Suprapubic skin (tissue), 4 donors: Measurements from ENCODE around the gene SPINT2. TPM values are rescaled to one million over a fixed set of nuclear protein-coding genes. Genes with fewer than 3 reads are reported as not detected.

Experiments used
- DNase-seq, 2 donors: peaks; one replicate each; pipeline ENCODE4 v3.0.0-alpha.2; 2019; ENCODE audit warnings: low spot score in 2 of 2
- H3K27ac ChIP-seq: fragments of 200-600 bp; sonication (generic); one replicate; pipeline ENCODE4 v1.5.1; 2019
- H3K27me3 ChIP-seq: fragments of 200-600 bp; sonication (generic); one replicate; pipeline ENCODE4 v1.5.1; 2019
- H3K36me3 ChIP-seq: fragments of 200-600 bp; sonication (generic); one replicate; pipeline ENCODE4 v1.5.1; 2019
- H3K4me1 ChIP-seq: fragments of 200-600 bp; sonication (generic); one replicate; pipeline ENCODE4 v1.5.1; 2019
- H3K4me3 ChIP-seq: fragments of 200-600 bp; sonication (generic); one replicate; pipeline ENCODE4 v1.5.1; 2019; ENCODE audit warnings: mild to moderate bottlenecking
- H3K9me3 ChIP-seq: fragments of 200-600 bp; sonication (generic); one replicate; pipeline ENCODE4 v1.5.1; 2019
- CTCF ChIP-seq, 2 donors: fragments of 200-600 bp in 1 of 2; fragments of 450-650 bp in 1 of 2; sonication (generic) in 1 of 2; IDR thresholded peaks; one replicate each; pipeline ENCODE4 v1.5.1; 2016 to 2019; ENCODE audit warnings: antibody characterized with exemption in 2 of 2, mild to moderate bottlenecking in 1 of 2, moderate library complexity in 1 of 2
- EP300 ChIP-seq: sonication (generic); formaldehyde crosslinking; IDR thresholded peaks from one replicate; pipeline ENCODE4 v1.6.1; 2017; ENCODE audit warnings: antibody characterized with exemption
- POLR2A ChIP-seq, 2 donors: fragments of 450-650 bp; IDR thresholded peaks; one replicate each; pipeline ENCODE4 v1.6.1; 2017; ENCODE audit warnings: antibody characterized with exemption in 2 of 2, mild to moderate bottlenecking in 2 of 2, moderate library complexity in 2 of 2
- POLR2AphosphoS5 ChIP-seq, 3 donors: sonication (generic); formaldehyde crosslinking; IDR thresholded peaks; one replicate each; pipeline ENCODE4 v1.6.1; 2017; ENCODE audit warnings: antibody characterized with exemption in 3 of 3
- WGBS: methylation state at CpG from one replicate; pipeline ENCODE4 v1.1.5; 2018; 5-methylcytosine and 5-hydroxymethylcytosine counted together
- total RNA-seq, 4 donors: library from RNA; depleted of rRNA; stranded (reverse); fragments of >200 nt; gene quantifications; one replicate each; pipeline ENCODE4 v1.1.0, GENCODE V29; 2016

Gene SPINT2
- total RNA-seq, 4 donors from 2014 or later, result 359 to 639 (median 494) TPM

DNA sequence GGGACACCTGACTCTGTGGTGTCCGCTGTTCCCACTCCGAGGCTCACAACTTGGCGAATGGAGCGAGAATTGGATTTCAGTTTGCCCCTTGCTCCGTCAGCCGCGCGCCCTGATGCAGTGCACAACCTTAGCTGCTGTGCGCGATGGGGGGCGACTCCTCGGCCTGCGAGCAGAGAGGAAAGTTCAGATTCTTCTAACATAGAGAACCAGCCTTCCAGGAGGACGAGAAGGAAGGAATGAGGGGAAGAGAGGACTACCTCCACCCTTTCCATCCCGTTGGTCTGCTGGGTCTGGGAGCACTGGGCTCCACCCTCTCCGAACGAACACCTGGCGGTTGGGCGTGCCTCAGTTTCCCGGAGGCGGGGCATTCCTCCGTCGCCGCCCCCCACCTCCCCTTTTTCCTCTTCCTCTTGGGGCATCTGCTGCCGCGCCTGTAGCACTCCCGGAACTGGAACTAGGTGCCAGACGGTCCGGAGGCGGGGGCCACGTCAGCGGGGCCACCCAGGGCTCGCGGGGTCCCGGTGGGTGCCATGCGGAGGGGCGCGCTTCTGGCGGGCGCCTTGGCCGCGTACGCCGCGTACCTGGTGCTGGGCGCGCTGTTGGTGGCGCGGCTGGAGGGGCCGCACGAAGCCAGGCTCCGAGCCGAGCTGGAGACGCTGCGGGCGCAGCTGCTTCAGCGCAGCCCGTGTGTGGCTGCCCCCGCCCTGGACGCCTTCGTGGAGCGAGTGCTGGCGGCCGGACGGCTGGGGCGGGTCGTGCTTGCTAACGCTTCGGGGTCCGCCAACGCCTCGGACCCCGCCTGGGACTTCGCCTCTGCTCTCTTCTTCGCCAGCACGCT, 55.3 kb downstream of the SPINT2 start, which contains the start of gene KCNK6:
Gene KCNK6, plus strand, starts transcription at position 425 of the 838 bp plus-strand sequence. Its CDS starts 106 bp downstream, at position 531.
- Histone ChIP-seq H3K4me1 (peaks cover 74% of the 10 kb centered on the region), H3K27ac (peak within 1 kb of the TSS; percentile 73), H3K9me3 (no peaks in the 10 kb centered on the region), H3K27me3 (no peaks in the 10 kb centered on the region), H3K36me3 (peaks cover 3% of the 10 kb centered on the region), H3K4me3 (peak within 1 kb of the TSS; percentile 59)
- no peak for TF ChIP-seq POLR2AphosphoS5 (IDR thresholded peaks at IDR 0.05)
- peak in 1 of 2 donors; percentile 18 for TF ChIP-seq POLR2A (IDR thresholded peaks at IDR 0.05)
- 7% methylated on average over 25 of the region's 76 CpGs for WGBS
- peak in 1 of 2 donors; percentile 76 for DNase-seq

DNA sequence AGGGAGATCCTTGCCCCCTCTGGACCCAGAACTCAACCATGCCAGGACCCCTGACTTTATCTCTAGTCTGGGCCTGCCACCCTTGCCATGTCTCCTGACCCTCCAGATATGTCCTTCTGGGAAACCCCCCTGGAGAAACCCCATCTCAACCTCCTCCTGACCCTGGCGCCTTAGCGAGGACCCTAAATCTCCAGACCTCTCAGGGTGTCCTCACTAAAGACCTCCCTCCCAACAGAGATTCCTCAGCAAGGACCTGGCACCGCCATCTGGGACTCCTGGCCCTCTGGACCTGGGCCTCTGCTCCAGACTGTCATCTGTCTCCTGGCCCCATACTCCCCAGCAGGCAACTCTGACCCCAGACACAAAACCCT, 56.6 kb downstream of the SPINT2 start:
- Histone ChIP-seq H3K4me1 (peaks cover 66% of the 10 kb centered on the region), H3K27ac (peak overlapping the region; percentile 73), H3K27me3 (no peaks in the 10 kb centered on the region), H3K4me3 (peak overlapping the region; percentile 59), H3K36me3 (peaks cover 10% of the 10 kb centered on the region), H3K9me3 (no peaks in the 10 kb centered on the region)
- TF ChIP-seq CTCF (IDR thresholded peaks at IDR 0.05) (no peak), POLR2AphosphoS5 (IDR thresholded peaks at IDR 0.05) (no peak), POLR2A (IDR thresholded peaks at IDR 0.05) (no peak), EP300 (no peak)
- no peak for DNase-seq
- 66% methylated on average over 3 of the region's 3 CpGs for WGBS

DNA sequence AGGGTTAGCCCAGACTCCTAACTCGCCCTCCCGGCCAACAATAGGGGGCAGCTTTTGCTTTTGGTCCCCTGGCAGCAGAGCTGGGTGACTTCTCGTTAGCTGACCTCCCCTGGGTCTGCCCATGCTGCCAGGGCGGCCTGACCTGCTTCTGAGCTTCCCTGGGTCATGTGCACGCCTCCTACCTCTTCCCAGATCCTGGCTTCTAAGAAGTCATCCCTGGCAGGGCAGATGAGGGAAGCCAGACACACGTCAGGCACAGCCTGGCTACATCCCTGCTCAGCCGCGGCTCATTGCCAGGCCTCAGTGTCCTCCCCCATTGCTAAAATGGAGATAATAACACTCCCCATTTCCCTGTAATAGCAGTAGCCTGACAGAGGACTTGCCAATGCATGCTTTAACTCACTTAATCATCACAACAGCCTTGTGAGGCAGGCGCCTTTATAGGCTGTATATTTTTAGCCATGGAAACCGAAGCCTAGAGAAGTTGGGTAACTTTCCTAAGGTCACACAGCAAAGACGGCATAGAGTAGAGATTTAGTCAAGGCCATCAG, 57.3 kb downstream of the SPINT2 start:
- peaks cover 18% of the 10 kb centered on the region for H3K36me3 ChIP-seq
- peaks cover 59% of the 10 kb centered on the region for H3K4me1 ChIP-seq
- 41% methylated on average over 11 of the region's 11 CpGs for WGBS
- H3K27me3 ChIP-seq, result no peaks in the 10 kb centered on the region
- no peaks in the 10 kb centered on the region for H3K9me3 ChIP-seq
- H3K4me3 ChIP-seq, result peak overlapping the region; percentile 59
- no peak for DNase-seq
- H3K27ac ChIP-seq, result peak overlapping the region; percentile 73
- no peak for TF ChIP-seq POLR2AphosphoS5 (IDR thresholded peaks at IDR 0.05)
- no peak for TF ChIP-seq CTCF (IDR thresholded peaks at IDR 0.05)
- TF ChIP-seq POLR2A (IDR thresholded peaks at IDR 0.05), result no peak
- TF ChIP-seq EP300, result no peak

- Histone ChIP-seq H3K27ac (no peak overlapping the region), H3K4me3 (no peak overlapping the region), H3K9me3 (no peaks in the 10 kb centered on the region), H3K4me1 (peaks cover 51% of the 10 kb centered on the region), H3K27me3 (no peaks in the 10 kb centered on the region), H3K36me3 (peaks cover 34% of the 10 kb centered on the region)
- WGBS, result 51% methylated on average over 7 of the region's 7 CpGs
- no peak for TF ChIP-seq POLR2AphosphoS5 (IDR thresholded peaks at IDR 0.05)
- no peak for TF ChIP-seq CTCF (IDR thresholded peaks at IDR 0.05)
- no peak for TF ChIP-seq EP300
- TF ChIP-seq POLR2A (IDR thresholded peaks at IDR 0.05), result no peak
- DNase-seq, result no peak
Measured at GRCh38 chr19:38323291-38323690, 58.9 kb downstream of the SPINT2 start.

DNA sequence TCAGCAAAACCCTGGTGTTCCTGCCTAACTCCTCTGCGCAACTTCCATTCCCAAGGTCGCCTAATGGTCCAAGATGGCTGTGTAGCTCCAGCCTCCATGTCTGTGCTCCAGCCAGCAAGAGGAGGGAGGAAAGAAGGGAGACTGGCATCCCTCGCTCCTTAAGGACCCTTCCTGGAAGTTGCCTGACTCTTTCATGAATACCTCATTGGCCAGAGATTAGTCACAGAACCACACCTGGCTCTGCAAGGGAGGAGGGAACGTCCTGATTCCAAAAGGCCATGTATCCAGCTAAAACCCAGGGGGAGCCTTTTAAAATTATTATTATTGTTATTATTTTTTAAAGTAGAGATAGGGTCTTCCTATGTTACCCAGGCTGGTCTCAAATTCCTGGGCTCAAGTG, 60.1 kb downstream of the SPINT2 start:
- no peak overlapping the region for H3K27ac ChIP-seq
- peaks cover 39% of the 10 kb centered on the region for H3K4me1 ChIP-seq
- no peaks in the 10 kb centered on the region for H3K9me3 ChIP-seq
- TF ChIP-seq POLR2A (IDR thresholded peaks at IDR 0.05) (no peak), POLR2AphosphoS5 (IDR thresholded peaks at IDR 0.05) (no peak), CTCF (IDR thresholded peaks at IDR 0.05) (no peak), EP300 (no peak)
- no peaks in the 10 kb centered on the region for H3K27me3 ChIP-seq
- no peak for DNase-seq
- peaks cover 36% of the 10 kb centered on the region for H3K36me3 ChIP-seq
- 80% methylated on average over 4 of the region's 4 CpGs for WGBS
- no peak overlapping the region for H3K4me3 ChIP-seq
